ENCODE measurements around the gene MRPL44.
"Not testable (repeated sequence)": the region's sequence is repeated elsewhere in the genome, so short reads cannot be mapped to it uniquely, and the experiment has no call there.

The MRPL44 gene

DNA sequence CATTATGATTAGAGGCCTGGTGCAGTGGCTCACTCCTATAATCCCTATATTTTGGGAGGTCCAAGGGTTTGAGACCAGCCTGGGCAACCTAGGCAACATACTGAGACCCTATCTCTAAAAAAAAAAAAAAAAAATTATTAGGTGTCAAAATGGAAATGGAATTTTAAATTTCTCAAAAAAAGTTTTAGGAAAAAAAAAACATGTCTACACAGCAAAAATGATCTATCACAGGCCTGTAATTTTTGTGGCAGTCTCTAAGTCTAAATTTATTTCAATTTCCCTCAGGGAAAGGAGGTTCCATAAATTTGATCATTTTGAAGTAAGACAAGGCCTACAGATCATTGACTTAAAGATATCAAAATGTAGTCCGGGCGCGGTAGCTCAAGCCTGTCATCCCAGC is 16.3 kb downstream of the MRPL44 start:
- FAIRE-seq, result no peak

DNA sequence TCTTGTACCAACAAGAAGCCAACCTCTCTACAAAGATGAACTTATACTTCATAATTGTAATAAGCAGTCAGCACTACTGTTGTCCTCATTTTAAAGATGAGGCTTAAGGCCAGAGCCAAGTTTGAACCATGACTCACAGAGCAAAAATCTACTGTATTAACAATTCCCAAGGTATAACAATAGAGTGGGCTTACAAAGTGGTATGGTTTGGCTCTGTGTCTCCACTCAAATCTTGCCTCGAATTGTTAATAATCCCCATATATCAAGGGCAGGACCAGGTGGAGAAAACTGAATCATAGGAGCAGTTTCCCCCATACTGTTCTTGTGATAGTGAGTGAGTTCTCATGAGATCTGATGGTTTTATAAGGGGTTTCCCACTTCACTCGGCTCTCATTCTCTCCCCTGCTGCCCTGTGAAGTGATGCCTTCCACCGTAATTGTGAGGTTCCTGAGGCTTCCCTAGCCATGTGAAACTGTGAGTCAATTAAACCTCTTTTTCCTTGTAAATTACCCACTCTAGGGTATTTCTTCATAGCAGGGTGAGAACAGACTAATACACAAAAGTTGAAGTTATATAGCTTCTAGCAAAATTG is 19.5 kb downstream of the MRPL44 start:
- no peak for FAIRE-seq

DNA sequence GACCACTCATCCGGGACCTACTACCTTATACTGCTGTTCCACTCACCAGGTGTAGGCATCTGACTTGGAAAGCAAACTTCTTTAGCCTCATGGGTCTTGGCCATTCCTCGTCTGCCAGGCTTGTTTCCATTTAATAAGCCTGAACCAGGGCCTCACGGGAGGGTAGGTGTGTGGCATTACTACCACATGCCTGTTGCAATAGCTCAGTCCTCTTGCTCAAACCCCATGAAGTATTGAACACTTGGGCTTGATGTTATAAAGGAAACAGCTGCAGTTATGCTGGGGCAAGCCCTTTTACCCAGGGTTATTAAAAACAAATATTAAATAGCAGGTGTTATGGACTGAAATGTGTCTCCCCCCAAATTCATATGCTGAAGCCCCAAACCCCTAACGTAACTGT is 21.2 kb downstream of the MRPL44 start:
- no peak for FAIRE-seq

DNA sequence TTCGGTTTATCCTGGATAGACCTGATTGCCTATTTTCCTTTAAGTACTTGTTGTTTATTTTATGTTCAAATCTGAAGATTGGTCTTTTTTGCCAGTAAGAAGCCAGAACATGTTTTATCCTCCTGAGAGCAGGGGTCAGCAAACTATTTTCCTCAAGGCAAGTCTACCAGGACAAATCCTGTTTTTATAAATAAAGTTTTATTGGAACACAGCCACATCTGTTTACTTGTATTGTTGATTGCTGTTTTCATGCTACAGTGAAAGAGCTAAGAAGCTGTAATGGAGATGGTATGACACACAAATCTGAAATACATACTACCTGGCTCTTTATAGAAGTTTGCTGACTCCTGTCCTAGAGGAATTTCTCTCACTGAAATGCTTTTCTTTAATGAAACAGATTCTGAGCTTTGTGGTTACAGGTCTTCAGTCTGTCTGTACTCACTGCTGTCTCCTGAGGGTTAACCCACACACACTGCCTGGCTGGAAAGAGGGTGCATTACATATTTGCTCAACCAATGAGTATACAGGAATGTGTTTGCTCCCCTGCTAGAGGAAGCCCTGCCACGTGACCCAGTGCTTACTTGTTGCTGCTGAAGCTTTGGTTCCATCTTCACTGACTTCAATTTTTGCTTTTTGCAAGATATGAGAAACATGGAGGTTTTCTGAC is 22.6 kb downstream of the MRPL44 start:
- FAIRE-seq, result no peak

DNA sequence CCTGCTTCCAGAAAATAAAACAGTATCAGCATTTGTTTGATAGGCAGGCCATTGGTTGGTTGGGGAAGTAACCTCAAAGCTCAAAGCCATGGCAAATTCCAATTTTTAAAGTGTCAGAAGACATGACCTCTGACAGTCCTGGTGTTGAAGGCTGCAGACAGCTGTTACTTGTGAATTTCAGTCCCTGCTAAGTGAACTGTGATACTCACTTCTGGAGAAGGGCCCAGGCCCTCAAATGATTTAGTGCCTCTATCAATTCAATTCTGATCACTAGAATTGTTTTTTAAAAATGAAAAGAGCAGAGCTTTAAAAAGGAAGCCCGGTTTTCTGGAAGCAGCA is 23.1 kb downstream of the MRPL44 start:
- no peak for FAIRE-seq

DNA sequence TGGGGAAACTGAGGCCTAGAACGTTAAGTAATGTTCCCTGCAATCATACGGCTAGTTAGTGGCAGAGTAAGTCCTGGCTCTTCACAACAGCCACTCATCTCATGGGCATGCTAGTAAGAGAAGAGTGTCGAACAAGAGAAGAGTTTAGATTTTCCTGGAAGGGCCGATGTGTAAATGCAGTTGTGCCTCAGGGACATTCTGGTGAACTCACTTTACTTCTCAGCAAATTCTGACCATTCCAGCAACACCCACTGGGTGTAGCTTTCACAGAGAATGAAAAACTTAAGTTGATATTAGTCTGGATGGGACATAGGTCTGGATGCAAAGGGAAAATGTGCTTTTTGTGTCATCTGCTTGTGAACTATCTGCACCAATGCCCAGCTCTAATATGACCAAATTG is 23.5 kb downstream of the MRPL44 start:
- no peak for FAIRE-seq

DNA sequence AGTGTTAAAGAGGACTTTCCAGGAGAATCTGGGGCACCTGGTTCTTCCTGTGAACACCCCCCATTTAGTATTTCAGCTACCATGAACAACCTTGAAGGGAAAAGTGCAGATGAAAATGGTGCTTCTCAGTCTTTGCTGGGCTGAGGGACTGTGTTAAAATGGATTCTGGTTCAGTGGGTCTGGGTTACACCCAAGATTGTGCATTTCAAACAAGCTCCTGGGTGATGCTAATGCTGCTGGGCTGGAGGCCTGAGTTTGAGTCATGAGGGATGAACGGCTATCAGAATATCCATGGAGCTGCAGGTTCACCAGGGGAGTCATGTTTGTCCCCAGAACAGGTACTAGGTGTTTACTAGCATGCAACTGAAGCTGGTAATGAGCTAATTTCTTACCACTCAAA is 24.0 kb downstream of the MRPL44 start:
- FAIRE-seq, result no peak

DNA sequence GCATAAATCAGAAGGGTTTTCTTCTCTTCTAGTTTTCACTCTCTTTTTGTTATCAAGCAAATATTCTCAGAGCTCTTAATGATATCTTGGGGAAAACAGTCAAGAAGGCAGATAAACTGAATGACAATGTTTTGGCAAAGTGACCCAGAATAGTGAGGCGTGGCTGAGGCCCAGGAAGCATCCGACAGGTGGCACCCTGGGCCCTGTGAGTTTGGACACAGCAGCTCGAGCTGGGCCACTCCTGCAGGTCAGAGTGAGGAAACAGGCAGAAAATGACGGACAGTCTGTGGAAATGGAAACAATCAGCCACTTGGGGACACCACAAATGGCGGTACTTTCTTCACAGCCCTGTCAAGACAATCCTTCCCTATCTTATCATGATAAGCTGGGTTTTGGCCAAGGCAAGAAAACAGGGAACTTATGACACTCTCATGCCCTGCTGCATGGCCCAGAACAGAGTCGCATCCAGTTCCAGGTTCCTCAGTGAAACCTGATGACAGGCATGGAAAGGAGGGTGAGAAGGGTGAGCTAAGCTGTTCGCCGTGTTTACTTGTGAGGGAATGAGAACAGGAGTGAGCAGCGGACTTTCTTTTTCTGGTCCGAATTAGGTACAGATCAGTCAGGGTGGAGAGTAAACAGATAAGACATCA is 32.1 kb downstream of the MRPL44 start:
- no peak for FAIRE-seq

DNA sequence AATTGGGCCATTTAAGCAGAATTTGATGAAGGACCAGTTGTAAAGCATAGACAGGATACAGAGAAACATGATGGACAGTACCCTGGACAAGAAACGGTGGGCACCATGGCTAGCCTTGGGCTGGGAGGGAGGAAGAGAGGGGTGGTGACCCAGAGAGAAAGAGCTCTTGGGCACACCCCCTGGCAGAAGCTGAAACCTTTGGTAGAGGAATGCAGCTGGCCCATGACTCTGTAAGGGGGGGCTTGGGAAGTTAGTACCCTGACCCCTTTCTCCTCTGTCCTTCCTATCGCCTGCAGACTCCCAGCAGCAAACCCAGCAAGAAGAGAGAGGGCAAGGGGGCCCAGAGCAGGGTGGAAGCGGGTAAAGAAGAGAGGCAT is 32.6 kb downstream of the MRPL44 start:
- FAIRE-seq, result no peak

DNA sequence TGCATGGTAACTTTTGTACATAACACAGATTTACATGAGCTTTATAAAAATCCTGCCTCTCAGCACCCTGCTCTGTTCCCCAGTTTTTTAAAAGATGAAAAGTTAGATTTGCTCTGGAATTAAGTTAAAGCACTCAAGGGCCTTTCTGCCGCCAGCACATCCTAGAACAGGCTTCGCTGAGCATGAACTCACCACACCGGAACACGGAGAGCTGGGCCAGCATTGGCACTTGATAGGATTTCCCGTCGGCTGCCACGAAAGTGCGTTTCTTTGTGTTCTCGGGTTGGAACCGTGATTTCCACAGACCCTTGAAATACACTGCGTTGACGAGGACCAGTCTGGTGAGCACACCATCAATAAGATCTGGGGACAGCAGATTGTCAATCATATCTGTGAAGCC is 34.3 kb downstream of the MRPL44 start:
- FAIRE-seq, result no peak

DNA sequence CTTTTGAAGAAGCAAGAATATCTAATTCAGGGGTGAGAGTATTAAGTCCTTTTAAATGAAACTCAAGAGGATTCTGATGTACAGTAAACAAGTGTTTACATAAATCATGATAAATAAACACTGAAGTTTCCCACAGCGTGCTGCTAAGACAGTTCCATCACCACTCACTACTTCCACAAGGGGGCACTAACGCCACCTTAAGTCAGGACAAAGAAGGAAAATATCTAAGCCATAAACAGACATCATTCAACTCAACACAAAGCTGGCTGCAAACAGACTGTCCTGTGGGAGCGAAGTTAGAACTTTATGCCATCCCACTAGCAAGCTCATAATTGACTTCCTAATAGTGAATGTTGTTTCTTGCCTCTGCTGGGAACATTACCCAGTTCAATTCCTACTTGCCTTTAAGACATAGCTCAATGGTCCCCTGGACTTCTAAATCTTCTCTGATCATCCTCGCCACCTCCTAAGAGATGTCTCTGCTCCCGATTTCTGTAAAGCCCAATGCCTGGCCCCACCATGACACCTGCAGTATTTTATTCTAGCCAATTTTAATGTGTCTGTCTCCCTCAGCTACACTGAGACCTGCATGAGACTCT is 36.5 kb downstream of the MRPL44 start:
- FAIRE-seq, result peak; percentile 86

DNA sequence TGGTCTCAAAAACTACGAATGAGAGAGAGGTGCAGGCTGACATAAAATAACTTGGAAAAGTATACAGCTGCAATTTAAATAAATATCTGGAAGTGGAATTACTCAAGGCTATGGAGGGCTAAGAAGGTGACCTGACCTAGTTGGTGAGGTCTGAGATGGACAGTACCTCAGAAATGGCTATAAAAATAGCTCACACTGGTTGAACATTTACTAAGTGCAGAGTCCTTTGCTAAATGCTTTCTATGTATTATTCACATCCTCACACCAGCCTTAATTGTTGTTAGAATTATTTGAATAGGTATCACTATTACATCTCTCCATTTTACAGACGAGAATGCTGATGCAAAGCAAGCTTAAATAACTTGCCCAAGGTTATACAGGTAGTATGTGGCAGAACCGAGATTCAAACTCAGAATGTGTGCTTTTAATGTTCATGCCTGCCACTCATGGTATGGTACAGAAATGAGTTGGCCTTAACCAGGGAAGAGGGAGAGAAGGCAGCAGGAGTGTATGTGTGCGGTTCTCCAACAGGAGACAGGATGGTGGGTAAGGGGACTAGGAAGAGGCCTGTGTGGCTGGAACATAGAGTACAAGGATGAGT is 37.4 kb downstream of the MRPL44 start:
- FAIRE-seq, result no peak

DNA sequence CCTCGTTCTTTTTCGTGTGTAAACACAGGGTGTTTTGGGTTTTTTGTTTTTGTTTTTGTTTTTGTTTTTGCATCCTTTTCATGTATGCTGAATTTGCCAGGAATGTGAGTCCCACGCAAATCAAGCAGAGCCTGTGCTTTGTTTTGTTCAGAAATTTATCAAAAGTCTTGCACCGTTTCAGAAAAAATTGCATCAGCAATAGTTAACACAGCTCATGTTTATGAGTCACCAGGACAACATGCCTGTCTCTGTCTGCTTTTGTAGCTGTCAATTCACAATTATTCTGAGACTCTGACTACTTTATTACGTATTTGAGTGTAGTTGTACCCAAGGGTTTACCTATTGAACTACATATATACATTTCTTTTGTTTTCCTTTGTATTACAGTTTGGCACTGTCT is 38.3 kb downstream of the MRPL44 start:
- FAIRE-seq, result no peak

DNA sequence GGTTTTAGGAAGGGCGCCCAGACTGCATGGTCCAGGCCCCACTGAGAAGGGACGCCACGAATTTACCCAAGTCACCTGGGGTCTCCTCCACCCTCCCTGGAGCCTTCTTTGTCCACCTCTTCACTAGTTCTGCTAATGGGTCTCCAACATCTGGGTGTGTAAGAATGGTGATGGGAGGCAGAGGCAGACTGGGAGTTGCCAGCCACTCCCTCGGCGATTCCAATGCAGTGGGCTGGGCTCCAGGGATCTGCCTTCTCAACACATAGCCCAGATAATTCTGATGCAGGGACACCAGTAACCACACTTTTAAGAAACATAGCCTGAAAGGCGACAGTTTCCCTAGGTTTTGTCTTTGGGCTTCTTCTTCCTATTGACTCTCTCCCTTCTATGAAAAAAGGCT is 39.1 kb downstream of the MRPL44 start:
- no peak for FAIRE-seq

DNA sequence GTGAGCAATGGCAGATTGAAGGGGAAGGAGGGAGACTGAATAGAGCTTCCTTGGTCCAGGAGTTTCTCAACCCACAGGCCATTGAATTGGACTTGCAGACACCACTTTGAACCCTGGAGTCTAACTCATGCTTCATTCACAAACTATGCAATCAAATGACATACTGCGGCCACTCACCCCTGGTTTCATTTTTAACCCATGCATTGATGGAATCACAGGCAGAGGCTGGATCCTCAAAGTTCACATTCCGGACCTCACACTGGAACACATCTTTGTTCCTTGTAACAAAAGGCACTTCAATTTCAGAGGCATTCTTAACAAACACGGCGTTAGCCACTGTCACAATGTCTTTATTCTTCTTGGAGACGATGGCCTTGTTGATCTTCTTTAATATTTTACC is 40.7 kb downstream of the MRPL44 start:
- FAIRE-seq, result no peak

DNA sequence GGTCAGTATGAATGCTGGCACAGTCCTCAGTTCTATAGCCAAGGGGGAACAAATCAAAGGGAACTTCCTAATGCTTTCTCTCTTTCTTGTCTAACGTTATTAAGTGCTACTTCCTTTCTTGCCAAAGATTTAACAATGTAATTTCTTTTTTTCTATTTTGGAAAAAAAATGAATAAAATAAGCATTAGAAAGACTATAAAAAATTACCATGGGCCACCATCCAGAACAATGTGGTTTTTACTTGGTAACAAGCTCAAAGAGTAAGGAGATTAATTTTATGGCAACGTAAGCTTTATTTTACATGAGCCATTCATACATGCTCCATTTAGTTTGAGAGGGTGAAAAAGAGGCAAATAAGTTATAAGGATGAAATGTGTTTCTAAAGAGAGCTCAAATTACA is 41.7 kb downstream of the MRPL44 start:
- no peak for FAIRE-seq

DNA sequence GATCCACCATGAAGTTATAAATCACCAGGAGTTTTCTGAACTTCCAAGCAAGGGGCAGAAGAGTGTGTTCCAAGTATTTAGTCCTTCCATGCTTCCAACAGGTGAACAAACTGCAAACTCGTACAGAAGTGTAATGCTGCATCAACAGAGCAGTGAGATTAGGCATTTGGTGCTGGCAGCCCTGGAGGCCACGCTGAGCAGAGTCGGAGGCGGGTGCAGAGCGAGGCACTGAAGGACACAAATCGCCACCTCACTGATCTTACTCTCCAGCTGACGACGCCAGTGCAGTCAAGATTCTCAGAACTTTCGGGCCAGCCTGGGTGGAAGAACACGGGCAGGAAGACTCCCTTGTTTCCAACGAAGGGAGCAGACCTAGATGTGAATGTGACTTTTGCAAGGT is 42.6 kb downstream of the MRPL44 start:
- FAIRE-seq, result no peak

DNA sequence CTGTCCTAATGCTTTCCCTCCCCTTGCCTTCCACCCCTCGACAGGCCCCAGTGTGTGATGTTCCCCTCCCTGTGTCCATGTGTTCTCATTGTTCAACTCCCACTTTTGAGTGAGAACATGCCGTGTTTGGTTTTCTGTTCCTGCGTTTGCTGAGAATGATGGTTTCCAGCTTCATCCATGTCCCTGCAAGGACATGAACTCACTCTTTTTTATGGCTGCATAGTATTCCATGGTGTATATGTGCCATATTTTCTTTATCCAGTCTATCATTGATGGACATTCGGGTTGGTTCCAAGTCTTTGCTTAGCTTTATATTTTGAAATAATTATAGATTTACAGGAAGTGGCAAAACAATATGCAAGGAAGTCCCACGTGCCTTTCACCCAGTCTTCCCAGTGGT is 43.4 kb downstream of the MRPL44 start:
- FAIRE-seq, result not testable (repeated sequence)

DNA sequence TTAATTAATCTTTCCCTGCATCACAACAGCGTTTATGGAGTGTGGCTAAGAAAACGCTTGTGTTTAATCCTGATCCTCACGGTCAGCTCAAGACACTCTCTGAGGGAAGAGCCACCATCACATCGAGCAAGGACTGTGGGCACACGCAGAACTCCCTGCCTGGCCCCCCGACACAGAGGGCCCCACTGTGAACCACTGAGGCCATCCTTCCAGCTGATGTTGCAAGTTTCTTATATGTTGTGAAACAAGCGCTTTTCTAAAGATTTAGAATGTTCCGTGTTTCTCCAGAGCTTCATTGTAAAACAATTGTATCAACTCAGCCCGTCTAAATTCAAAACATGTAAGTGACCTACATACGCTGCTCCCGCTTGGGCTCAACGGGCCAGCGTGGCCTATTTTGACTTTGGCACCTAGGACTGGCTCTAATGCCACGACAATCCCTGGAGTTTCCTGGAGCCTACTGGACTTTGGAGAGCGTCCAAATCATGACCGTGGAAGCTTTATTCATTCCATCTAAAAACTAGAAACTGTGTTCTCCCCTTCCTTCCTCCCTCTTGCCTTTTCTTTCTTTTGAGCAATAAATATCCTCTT is 46.9 kb downstream of the MRPL44 start:
- FAIRE-seq, result no peak

DNA sequence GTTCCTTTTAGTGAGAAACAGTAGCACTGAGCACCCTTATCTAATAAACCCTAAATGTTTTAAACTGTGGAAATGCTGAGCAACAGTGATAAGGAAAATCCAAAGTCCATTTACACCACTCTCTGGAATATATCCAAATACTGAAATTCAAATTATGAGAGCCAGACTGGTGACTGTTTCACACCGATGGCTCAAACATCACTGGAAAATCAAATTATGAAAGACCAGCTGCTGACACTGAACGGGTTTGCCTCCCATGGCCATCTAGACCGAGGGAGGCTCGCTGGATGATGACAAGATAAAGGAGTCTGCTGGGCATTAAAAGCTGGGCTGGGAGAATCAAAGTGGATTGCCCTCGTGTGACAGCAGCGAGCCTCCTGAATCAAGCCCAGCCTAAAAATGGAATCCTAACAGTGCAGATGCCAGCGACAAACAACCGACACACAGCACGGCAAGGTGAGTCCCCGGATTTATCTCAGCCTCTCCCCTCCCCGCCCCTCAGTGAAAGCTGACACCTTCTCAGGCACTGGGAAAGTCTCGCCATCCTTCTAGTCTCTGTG is 51.5 kb downstream of the MRPL44 start:
- FAIRE-seq, result no peak

DNA sequence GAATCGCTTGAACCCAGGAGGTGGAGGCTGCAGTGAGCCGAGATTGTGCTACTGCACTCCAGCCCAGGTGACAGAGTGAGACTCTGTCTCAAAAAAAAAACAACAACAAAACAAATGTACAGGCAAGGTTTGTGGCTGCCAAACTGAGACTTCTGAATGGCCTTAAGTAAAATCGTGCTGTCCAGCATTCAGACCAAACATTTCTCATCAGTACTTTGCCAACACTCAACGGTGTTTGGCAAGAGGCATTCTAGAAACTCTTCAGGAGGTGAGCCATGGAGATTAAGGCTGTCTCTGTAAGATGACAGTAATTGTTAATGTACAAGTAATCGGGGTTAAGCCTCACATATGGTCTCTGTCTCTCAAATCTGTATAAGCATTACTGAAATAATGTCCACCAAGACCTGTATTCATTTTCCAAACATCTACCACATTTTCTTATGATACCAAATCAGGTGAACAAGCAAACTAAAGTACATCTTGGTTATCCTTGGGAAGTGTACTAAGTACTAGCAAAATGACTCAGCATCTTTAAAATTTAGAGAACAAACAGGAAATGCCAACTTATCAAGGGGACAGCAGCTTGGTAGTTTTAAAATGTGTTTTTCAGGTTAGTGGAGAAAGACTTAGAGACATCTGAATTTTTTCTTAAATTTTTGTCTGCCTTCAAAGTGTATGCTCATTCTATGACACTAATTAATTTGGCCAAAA is 52.5 kb downstream of the MRPL44 start:
- no peak for FAIRE-seq

DNA sequence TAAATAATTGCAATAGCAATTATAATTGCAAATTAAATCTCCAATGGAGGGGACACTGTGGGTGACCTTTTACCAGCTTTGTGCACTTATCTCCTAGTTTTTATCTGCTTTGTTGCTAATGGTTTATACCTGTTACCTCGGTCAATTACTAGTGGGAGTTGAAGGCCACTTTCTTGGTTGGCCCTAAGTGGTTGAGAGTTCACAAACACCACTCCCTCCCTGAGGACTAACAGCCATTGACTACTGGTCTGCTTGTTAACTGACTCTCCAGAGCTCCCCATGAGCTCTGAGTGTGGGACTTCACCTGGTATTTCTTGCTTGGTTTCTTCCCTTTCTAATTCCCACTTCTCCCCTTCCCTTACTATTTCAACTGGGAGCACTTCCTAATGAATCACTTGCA is 54.6 kb downstream of the MRPL44 start:
- no peak for FAIRE-seq

DNA sequence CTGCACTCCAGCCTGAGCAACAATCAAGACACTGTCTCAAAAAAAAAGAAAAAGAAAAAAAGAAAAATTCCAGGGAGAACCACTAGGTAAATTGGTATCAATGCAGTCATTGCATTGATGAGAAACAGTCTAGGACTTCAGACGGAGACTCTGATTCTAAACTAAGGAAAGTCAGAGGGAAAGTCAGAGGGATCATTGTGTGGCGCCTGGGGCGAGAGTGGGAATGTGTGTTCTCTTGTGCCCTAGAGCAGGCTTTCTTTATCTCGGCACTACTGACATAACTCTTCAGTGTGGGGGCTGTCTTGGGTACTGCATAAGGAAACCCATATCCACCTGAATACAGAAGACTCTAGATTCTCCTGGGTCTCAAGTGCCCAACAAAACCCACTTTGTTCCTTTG is 57.1 kb downstream of the MRPL44 start:
- no peak for FAIRE-seq
